ENCODE results near the gene HNRNPC. TPM values are rescaled to one million over a fixed set of nuclear protein-coding genes. Genes with fewer than 3 reads are reported as not detected.

Gene HNRNPC
- total and polyA plus RNA-seq, 2 donors (not counting 1 experiment from before 2014, with no cell fraction given) = 543 to 885 TPM

GRCh38 chr14:21211509-21211908 is 57.7 kb downstream of the HNRNPC start:
- H3K79me2 ChIP-seq (ENCODE audit: control insufficient read depth, insufficient read depth, low read length) = peaks cover 44% of the 10 kb centered on the region
- peaks cover 30% of the 10 kb centered on the region for H3K36me3 ChIP-seq (ENCODE audit: control insufficient read depth, insufficient read depth, low read length)
- H3K4me2 ChIP-seq (ENCODE audit: extremely low read depth, insufficient read depth, low read length) = no peak overlapping the region
- H4K20me1 ChIP-seq (ENCODE audit: control insufficient read depth, extremely low read depth, insufficient read depth, low read length) = no peaks in the 10 kb centered on the region
- DNase-seq (ENCODE audit: low read depth in 2 of 2) = no peak
- no peaks in the 10 kb centered on the region for H3K9me3 ChIP-seq (ENCODE audit: control insufficient read depth, insufficient read depth, low read depth, low read length)
- H3K9ac ChIP-seq (ENCODE audit: insufficient read depth, low read length) = no peak overlapping the region
- H3K4me1 ChIP-seq (ENCODE audit: control insufficient read depth, extremely low read depth, insufficient read depth, low read length) = no peaks in the 10 kb centered on the region
- no peak overlapping the region for H2AFZ ChIP-seq (ENCODE audit: low read length)
- H3K27ac ChIP-seq (ENCODE audit: insufficient read depth, low read length) = no peak overlapping the region
- TF ChIP-seq CTCF (conservative IDR thresholded peaks at IDR 0.05 in 1 of 2, IDR thresholded peaks at IDR 0.05 in 1 of 2; ENCODE audit: low read depth in 1 of 2, low read length in 2 of 2) (no peak), EZH2 (IDR thresholded peaks at IDR 0.05; ENCODE audit: low read length, missing control alignments) (no peak)
- no peak overlapping the region for H3K4me3 ChIP-seq (replicated peaks in 1 of 4; ENCODE audit: control extremely low read depth in 1 of 4, insufficient read depth in 1 of 4, low read depth in 3 of 4, low read length in 4 of 4)
- no peaks in the 10 kb centered on the region for H3K27me3 ChIP-seq (ENCODE audit: control insufficient read depth, insufficient read depth, low read length)

GRCh38 chr14:21210023-21210422 is 59.2 kb downstream of the HNRNPC start:
- Histone ChIP-seq H3K9ac (ENCODE audit: insufficient read depth, low read length) (no peak overlapping the region), H2AFZ (ENCODE audit: low read length) (no peak overlapping the region), H3K4me2 (ENCODE audit: extremely low read depth, insufficient read depth, low read length) (no peak overlapping the region), H3K27ac (ENCODE audit: insufficient read depth, low read length) (no peak overlapping the region), H3K79me2 (ENCODE audit: control insufficient read depth, insufficient read depth, low read length) (peaks cover 29% of the 10 kb centered on the region), H3K4me1 (ENCODE audit: control insufficient read depth, extremely low read depth, insufficient read depth, low read length) (no peaks in the 10 kb centered on the region), H3K9me3 (ENCODE audit: control insufficient read depth, insufficient read depth, low read depth, low read length) (no peaks in the 10 kb centered on the region), H3K4me3 (replicated peaks in 1 of 4; ENCODE audit: control extremely low read depth in 1 of 4, insufficient read depth in 1 of 4, low read depth in 3 of 4, low read length in 4 of 4) (no peak overlapping the region), H3K36me3 (ENCODE audit: control insufficient read depth, insufficient read depth, low read length) (peaks cover 29% of the 10 kb centered on the region), H4K20me1 (ENCODE audit: control insufficient read depth, extremely low read depth, insufficient read depth, low read length) (no peaks in the 10 kb centered on the region), H3K27me3 (ENCODE audit: control insufficient read depth, insufficient read depth, low read length) (no peaks in the 10 kb centered on the region)
- no peak for DNase-seq (ENCODE audit: low read depth in 2 of 2)
- no peak for TF ChIP-seq CTCF (conservative IDR thresholded peaks at IDR 0.05 in 1 of 2, IDR thresholded peaks at IDR 0.05 in 1 of 2; ENCODE audit: low read depth in 1 of 2, low read length in 2 of 2)
- no peak for TF ChIP-seq EZH2 (IDR thresholded peaks at IDR 0.05; ENCODE audit: low read length, missing control alignments)

DNA sequence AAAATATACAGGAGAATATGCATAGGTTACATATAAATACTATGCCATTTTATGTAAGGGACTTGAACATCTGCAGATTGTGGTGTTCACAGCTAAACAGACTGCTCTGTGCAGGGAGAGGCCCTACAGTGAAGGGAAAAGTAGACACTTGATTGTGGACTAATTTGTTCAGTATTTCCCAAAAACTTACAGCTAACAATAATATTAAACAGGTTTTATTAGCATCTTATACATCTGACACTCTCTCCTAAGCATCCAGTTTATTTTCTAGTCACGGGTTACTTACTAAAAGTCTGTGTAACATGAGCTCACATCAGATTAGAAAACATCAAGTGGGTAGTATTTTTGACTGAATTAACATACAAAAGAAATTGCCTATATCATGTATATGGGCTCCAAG is 60.1 kb downstream of the HNRNPC start:
- H3K27me3 ChIP-seq (ENCODE audit: control insufficient read depth, insufficient read depth, low read length) = no peaks in the 10 kb centered on the region
- H3K9ac ChIP-seq (ENCODE audit: insufficient read depth, low read length) = no peak overlapping the region
- TF ChIP-seq CTCF (conservative IDR thresholded peaks at IDR 0.05 in 1 of 2, IDR thresholded peaks at IDR 0.05 in 1 of 2; ENCODE audit: low read depth in 1 of 2, low read length in 2 of 2) (no peak), EZH2 (IDR thresholded peaks at IDR 0.05; ENCODE audit: low read length, missing control alignments) (no peak)
- DNase-seq (ENCODE audit: low read depth in 2 of 2) = no peak
- no peak overlapping the region for H3K27ac ChIP-seq (ENCODE audit: insufficient read depth, low read length)
- H3K4me2 ChIP-seq (ENCODE audit: extremely low read depth, insufficient read depth, low read length) = no peak overlapping the region
- H3K4me3 ChIP-seq (replicated peaks in 1 of 4; ENCODE audit: control extremely low read depth in 1 of 4, insufficient read depth in 1 of 4, low read depth in 3 of 4, low read length in 4 of 4) = no peak overlapping the region
- no peaks in the 10 kb centered on the region for H4K20me1 ChIP-seq (ENCODE audit: control insufficient read depth, extremely low read depth, insufficient read depth, low read length)
- H2AFZ ChIP-seq (ENCODE audit: low read length) = no peak overlapping the region
- peaks cover 21% of the 10 kb centered on the region for H3K79me2 ChIP-seq (ENCODE audit: control insufficient read depth, insufficient read depth, low read length)
- no peaks in the 10 kb centered on the region for H3K4me1 ChIP-seq (ENCODE audit: control insufficient read depth, extremely low read depth, insufficient read depth, low read length)
- H3K9me3 ChIP-seq (ENCODE audit: control insufficient read depth, insufficient read depth, low read depth, low read length) = no peaks in the 10 kb centered on the region
- H3K36me3 ChIP-seq (ENCODE audit: control insufficient read depth, insufficient read depth, low read length) = peaks cover 29% of the 10 kb centered on the region

Data from fibroblast of lung (primary cell).